Epithelial cell of proximal tubule (primary cell): ENCODE data around the gene CDH23. TPM values are rescaled to one million over a fixed set of nuclear protein-coding genes. Genes with fewer than 3 reads are reported as not detected.

Experiments used
- DNase-seq: peaks from one replicate; pipeline ENCODE4 v3.0.0-alpha.2; 2011; ENCODE audit warnings: low read depth
- H3K4me3 ChIP-seq: 2 replicates; pipeline ENCODE4 v1.5.1; 2011; ENCODE audit warnings: low read depth, mild to moderate bottlenecking, low read length
- total RNA-seq: library from RNA; depleted of rRNA; stranded (reverse); fragments of >200 nt; gene quantifications from 2 replicates; pipeline ENCODE4 v1.2.3, GENCODE V29; 2015
- TF ChIP-seq, protein P1 (sequence below): conservative IDR thresholded peaks from 2 replicates; pipeline ENCODE4 v1.5.1; 2012; ENCODE audit warnings: low read depth, mild to moderate bottlenecking, low read length

Gene CDH23
- total RNA-seq, 1 donor from 2014 or later: under 0.01 TPM

DNA sequence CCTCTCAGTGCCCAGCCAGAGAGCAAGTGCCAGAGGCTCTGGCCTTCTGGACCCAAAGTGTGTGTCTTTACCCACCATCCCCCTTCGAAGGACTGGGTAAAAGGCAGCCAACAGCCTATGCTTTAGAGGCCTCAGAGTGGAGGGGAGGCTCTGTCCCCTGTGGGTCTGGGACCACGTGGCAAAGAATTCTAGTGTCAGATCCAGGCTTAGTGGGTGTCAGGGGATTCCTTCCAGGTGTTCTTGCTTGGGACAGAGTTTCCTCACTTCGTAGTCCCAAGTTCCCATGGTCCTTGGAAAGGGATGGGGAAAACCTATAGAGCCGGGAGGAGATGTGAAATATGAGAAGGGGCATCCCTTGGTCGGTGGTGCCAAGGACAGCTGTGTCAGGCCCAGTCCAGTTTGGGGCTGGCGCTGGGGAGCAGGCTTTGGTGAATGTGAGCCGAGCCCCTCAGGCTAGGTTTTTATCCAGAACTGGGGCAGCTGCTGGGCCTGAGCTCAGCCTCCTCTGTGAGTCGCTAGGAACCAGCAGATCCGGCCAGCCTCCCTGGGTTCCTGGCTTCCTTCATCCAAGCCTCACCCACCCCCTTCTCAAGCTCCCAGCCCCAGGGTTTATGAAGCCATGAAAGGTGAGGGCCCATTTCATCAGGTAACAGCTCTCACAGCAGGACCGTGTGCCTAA, 251.7 kb downstream of the CDH23 start:
- TF ChIP-seq, protein P1, sequence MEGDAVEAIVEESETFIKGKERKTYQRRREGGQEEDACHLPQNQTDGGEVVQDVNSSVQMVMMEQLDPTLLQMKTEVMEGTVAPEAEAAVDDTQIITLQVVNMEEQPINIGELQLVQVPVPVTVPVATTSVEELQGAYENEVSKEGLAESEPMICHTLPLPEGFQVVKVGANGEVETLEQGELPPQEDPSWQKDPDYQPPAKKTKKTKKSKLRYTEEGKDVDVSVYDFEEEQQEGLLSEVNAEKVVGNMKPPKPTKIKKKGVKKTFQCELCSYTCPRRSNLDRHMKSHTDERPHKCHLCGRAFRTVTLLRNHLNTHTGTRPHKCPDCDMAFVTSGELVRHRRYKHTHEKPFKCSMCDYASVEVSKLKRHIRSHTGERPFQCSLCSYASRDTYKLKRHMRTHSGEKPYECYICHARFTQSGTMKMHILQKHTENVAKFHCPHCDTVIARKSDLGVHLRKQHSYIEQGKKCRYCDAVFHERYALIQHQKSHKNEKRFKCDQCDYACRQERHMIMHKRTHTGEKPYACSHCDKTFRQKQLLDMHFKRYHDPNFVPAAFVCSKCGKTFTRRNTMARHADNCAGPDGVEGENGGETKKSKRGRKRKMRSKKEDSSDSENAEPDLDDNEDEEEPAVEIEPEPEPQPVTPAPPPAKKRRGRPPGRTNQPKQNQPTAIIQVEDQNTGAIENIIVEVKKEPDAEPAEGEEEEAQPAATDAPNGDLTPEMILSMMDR: no peak
- no peak for DNase-seq
- H3K4me3 ChIP-seq: no peak overlapping the region

DNA sequence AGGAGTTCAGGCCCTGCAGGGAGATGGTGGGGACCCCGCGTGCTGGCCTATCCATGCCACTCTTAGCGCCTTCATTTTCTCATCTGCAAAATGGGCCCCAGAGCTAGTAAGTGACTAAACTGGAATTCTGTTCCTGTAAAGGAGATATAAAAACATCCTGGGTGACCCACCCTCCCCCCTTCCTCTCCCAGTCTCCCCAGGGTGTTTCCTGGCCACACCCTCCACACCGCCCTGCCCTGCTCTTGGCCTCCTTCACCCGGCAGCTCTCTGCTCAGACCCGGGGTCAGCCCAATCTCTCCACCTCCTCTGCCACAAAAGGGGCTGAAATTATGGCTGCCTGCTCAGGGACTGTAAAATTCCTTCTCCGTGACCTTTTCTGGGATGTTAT, 252.2 kb downstream of the CDH23 start:
- TF ChIP-seq, protein P1: no peak
- H3K4me3 ChIP-seq: no peak overlapping the region
- DNase-seq: no peak

DNA sequence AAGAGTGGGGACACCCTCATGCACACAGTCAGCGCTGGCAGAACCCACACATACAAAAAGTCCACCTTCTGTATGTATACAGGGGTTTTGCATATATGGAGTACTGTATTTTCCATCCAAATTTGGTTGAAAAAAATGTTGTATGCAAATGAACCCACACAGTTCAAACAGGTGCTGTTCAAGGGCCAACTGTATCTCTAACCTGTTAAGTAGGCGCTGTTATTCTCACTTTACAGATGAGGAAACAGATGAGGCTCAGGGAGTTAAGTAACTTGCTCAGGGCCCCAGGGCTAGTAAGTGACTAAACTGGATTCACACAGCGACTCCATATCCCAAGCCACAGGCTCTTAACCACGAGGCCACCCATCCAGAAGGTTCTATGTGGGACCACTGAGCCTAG, 252.9 kb downstream of the CDH23 start:
- TF ChIP-seq, protein P1: no peak
- H3K4me3 ChIP-seq: no peak overlapping the region
- no peak for DNase-seq

DNA sequence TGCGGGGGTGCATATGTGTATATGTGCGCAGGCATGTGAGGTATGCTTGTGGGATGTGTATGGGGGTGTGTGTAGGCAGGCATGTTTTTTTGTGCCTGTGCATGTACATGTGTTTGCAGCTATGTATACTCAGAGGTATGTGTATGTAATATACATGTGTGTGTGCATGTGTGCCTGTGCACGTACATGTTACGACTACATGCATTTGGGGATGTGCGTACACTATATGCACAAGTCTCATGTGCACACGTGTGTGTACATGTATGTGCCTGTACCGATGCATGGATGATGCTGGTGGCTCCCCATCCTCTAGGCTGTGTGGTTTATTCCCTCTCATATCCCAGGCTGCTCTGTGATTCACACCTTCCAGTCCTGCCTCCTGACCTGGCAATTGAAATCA, 253.7 kb downstream of the CDH23 start:
- no peak for DNase-seq
- no peak overlapping the region for H3K4me3 ChIP-seq
- TF ChIP-seq, protein P1: no peak

DNA sequence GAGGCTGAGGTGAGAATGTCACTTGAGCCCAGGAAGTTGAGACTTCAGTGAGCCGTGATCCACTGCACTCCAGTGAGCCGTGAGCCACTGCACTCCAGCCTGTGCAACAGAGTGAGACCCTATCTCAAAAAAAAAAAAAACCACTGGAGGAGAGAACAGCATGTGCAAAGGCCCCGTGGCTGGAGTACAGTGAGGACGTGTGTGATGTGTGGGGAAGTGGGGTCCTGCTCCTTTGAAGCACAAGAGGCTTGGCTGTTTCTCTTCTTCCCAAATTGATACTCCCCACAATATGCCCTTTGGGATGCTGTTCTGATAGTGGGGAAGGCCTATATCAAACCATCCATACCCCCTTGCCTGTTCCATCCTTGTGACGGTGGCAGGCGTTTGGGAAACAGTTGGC, 254.7 kb downstream of the CDH23 start:
- H3K4me3 ChIP-seq: no peak overlapping the region
- DNase-seq: no peak
- TF ChIP-seq, protein P1: no peak

DNA sequence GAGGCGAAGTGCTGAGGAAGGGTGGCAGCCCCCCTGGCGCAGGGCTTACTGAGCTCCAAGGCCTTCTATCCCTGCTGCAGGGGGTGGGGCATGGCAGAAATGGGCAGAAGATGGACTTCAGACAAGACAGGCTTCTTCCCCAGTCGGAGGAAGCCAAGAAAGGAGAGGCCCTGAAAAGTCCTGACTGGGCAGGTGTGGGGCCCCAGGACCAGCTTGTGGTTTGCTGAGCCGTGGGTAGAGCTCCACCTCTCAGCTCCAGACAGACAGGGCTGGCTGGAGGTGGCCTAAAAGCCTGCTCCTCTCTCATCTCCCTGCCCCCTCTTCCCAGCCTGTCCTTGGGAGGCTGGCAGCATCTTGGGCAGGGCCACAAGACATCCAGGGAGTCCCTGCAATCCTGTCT, 255.2 kb downstream of the CDH23 start:
- DNase-seq: no peak
- TF ChIP-seq, protein P1: no peak
- no peak overlapping the region for H3K4me3 ChIP-seq

DNA sequence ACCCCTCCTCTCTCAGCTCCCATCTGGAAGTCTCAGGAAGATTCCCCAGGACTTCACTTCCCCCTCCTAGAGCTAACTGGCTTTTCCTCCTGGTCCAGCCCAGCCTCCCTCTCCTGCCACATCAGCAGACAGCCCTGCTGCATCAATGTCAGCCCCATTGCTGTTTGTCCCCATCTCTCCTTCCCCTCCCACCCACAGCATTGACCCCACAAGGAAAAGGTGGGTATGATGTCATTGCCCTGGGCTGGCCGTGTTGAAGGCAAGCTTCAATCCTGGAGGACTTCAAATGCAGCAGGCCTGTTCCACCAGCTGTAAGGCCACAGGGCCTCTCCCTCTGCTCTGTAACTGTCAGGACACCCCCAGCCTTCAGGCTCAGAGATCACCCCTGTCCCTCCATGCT, 256.3 kb downstream of the CDH23 start:
- DNase-seq: no peak
- TF ChIP-seq, protein P1: no peak
- H3K4me3 ChIP-seq: no peak overlapping the region
